ENCODE data around the gene GUCY2C.

Gene GUCY2C

DNA sequence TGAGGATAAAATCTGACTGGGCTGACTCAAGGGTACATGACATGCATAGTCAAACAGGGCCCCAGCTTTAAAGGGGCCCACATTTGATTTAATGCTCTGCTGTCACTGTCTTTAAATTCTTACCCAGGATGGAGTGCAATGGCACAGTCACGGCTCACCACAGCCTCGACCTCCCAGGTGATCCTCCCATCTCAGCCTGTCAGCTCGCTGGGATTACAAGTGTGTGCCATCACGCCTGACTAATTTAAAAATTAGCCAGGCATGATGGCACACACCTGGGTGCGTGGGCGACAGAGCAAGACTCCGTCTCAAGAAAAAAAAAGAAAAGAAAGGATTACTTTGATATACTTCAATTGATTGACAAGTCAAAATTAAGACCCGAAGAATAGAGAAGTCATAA is 119.5 kb downstream of the GUCY2C start:
- in situ Hi-C loops (cut with HindIII; ENCODE audit: low sequenced_read_pairs): no loop called here

DNA sequence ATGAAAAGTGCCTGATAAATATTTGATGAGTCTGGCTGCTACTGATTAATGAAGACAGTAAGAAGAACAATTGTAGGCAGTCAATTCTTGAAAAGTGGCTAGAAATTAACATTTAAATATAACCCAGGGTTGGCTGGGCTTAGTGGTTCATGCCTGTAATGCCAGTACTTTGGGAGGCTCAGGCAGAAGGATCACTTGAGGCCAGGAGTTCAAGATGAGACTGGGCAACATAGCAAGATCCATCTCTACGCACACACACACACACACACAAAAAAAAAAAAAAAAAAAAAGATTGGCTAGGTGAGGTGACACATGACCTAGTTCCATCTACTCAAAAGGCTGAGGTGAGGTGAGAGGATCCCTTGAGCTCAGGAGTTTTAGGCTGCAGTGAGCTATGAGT is 120.8 kb downstream of the GUCY2C start:
- in situ Hi-C loops (cut with HindIII; ENCODE audit: low sequenced_read_pairs): no loop called here

DNA sequence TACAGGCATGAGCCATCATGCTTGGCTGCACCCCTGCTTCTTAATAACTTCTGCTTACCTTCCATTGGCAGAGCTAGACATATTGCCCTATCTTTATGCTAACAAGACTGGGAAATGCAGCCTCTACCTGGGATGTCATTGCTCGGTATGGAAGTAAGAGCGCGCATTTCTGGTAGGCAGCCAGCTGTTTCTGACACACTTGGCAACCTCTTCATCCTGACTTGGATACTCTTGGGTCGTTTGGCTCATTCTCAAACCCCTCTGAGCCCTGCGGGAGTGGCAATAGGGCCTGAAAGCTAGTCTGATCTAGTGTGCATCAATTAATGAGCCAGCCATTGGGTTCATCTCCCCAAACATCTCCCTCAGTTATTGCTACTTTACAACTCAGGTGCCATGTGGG is 123.3 kb downstream of the GUCY2C start:
- in situ Hi-C loops (cut with HindIII; ENCODE audit: low sequenced_read_pairs): no loop called here

DNA sequence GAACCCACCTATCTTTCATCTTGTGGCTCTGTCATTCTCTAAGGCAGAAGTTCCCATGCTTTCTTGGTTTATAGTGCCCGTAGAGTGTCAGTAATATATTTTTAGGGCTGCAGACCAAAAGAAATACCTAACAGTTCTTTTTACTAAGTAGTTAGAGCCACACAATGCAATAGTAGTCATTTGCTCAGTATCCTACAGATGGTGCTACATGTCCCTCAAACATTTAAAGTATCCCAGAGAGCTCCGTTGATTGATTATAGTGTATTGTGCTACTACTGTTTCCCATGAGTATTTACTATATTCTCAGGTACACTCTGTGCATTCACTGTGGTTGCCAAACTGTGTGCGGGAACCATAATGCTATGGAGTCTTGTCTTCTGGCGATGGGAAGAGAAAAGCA is 124.0 kb downstream of the GUCY2C start:
- in situ Hi-C loops (cut with HindIII; ENCODE audit: low sequenced_read_pairs): no loop called here

DNA sequence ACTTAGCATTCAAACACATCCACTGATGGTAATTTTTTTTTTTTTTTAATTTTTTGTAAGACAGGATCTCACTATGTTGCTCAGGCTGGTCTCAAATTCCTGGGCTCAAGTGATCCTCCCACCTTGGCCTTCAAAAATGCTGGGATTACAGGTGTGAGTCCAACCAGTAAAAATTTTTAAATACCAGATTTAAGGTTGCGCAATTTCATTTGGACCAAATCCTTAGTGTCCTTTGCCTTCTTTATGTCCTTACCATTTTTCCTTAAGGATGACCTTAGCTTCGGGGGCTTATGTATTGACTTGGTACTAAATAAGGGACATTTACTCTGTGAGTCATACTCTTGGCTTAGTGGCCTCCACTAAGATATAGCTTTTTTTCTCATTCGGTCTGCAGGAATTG is 124.6 kb downstream of the GUCY2C start:
- in situ Hi-C loops (cut with HindIII; ENCODE audit: low sequenced_read_pairs): no loop called here

DNA sequence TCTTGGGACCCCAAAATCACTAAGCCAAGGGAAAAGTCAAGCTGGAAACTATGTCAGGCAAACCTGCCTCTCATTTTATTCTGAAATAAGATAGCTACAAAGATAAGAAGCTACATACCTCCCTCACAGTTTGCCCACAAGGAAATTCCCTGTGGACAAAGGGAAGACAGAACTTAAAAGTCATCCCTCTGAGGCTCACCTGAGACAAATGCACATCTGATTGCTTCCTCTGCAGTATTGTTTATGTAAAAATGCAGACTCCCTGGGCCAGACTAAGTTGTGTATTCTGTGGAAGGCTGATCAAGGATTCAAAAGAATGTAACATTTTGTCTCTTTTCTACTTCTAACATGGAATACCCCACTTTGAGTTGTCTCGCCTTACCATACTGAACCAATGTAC is 126.2 kb downstream of the GUCY2C start:
- in situ Hi-C loops (cut with HindIII; ENCODE audit: low sequenced_read_pairs): no loop called here

DNA sequence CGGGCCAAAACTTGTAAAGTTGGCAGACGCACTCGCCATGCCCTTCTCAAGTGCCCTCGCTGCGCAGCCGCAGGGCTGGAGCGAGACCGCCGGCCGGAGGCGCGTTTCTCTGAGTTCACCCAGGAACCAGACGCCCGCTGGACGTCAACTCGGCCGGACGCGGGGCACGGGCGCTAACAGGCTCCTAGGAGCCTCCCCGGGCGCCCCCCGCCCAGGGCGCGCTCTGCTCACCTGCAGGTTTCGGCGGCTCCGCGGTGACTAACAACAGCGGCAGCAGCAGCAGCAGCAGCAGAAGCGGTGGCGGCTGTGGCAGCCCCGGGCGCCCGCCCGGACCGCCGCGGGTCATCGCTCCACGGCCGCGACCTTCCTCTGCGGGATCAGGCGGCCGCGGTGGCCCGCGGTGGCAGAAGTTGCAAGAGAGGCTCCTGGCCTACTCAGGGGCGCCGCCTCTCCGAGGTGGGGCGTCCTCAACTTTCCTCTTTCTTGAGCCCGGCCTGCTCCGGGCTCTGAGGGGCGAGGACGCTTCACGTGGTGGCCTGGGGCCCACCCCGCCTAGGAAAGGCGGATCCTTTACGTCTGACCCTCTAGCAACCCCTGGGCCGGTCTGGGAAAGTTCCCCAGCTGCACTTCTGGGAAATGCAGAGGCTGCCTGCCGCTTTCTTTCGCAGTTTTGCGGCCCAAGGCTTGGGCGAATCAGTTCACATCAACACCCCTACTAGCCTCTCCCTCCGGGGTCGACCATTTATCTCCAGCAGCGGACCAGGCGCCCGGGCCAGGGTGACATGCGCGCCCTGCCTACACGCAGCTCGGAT is 128.8 kb downstream of the GUCY2C start, which contains the start of gene PLBD1:
Gene PLBD1 (minus strand): TSS at position 533 of the 812 bp plus-strand sequence. CDS start 187 bp downstream, at position 346.
- in situ Hi-C loops (cut with HindIII; ENCODE audit: low sequenced_read_pairs): no loop called here

DNA sequence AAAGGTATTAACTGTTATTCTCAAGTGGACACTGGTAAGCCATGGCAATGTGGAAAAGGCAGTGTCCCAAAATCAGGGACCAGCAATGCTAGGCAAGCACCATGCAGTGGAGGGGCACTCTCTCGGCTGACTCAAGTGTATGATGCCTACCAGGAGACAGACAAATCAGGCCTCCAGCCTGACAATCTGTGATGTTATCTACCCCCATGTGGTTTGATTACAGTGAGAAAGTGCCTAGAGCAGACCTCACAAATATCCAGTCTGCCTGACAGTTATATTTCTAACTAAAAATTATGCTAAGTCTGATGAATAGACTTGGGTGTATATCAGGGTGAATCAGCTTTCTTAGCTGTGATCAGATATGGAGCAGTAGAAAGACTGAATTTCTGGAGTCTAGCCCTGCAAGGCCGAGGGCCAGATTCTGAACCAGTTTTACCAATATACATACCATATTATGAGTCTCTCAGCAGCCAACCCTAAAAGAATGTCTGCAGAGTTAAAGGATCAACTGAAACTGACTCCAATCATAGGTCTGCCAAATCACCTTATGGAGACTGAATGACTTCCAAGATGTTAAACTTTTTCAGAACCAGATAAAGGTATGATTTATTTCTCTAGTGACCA is 132.0 kb downstream of the GUCY2C start:
- in situ Hi-C loops (cut with HindIII; ENCODE audit: low sequenced_read_pairs): no loop called here

DNA sequence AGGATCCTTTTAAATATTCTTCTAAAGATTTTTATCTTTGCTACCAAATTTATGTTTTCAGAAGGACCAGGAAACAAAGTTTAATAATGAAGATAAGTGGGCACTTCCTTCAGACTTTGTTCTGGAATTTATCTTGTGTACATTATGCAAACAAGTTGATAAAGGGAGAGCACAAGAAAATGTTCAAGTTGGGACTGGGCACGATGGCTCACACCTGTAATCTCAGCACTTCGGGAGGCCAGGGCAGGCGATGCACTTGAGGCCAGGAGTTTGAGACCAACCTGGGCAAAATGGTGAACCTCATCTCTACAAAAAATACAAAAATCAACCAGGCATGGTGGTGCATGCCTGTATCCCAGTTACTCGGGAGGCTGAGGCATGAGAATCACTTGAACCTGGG is 133.4 kb downstream of the GUCY2C start:
- in situ Hi-C loops (cut with HindIII; ENCODE audit: low sequenced_read_pairs): no loop called here

All from endothelial cell of hepatic sinusoid (primary cell).